Measurements from ENCODE around the gene NBEA.
A peak's percentile ranks its signal among the peaks of the same experiment; 100 is the strongest.

NBEA gene, protein sequence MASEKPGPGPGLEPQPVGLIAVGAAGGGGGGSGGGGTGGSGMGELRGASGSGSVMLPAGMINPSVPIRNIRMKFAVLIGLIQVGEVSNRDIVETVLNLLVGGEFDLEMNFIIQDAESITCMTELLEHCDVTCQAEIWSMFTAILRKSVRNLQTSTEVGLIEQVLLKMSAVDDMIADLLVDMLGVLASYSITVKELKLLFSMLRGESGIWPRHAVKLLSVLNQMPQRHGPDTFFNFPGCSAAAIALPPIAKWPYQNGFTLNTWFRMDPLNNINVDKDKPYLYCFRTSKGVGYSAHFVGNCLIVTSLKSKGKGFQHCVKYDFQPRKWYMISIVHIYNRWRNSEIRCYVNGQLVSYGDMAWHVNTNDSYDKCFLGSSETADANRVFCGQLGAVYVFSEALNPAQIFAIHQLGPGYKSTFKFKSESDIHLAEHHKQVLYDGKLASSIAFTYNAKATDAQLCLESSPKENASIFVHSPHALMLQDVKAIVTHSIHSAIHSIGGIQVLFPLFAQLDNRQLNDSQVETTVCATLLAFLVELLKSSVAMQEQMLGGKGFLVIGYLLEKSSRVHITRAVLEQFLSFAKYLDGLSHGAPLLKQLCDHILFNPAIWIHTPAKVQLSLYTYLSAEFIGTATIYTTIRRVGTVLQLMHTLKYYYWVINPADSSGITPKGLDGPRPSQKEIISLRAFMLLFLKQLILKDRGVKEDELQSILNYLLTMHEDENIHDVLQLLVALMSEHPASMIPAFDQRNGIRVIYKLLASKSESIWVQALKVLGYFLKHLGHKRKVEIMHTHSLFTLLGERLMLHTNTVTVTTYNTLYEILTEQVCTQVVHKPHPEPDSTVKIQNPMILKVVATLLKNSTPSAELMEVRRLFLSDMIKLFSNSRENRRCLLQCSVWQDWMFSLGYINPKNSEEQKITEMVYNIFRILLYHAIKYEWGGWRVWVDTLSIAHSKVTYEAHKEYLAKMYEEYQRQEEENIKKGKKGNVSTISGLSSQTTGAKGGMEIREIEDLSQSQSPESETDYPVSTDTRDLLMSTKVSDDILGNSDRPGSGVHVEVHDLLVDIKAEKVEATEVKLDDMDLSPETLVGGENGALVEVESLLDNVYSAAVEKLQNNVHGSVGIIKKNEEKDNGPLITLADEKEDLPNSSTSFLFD (N-terminal part only)

DNA sequence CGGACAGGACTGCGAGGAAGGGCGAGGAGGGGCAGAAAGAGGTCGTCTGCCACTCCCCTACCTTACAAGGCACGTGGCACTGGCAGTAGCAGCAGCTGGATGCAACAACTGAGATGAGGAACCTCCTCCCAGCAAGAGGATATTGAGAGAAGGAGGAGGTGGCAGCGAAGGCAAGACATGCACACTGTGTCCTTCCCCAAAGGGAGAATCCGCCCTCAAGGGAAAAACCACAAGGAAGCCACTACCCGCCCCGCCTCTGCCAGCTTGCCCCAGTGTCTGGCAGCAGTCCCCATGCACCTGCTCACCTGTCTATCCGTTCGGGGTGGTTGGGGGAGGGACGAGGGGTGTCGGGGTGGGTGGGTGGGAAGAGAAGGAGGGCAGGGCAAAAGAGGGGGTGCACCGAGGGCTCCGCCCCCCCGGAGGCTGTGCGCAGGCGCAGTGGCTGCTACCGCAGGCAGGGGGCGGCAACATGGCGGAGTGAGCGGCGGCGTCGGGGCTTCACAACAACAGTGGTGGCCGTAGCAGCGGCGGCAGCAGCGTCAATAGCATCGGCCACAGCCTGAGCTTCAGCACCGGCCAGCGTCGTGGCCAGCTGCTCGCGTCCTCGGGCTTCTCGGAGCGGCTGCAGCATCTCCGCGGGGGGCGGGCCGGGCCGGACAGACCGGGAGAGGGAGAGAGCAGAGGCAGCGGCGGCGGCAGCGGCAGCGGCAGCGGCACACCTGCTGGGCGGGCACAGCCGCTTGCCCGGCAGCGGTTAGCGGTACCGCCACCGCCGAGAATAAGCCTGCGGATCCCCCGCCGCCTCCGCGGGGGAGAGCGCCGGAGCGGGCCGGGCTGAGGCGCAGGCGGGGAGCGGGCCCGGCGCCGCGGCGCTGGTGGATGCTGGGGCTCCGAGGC lies at the start of gene NBEA:
Gene NBEA (plus strand): TSS at position 436 of the 897 bp plus-strand sequence. CDS start 551 bp downstream, outside the sequence.
- TF ChIP-seq CTCF (IDR thresholded peaks at IDR 0.05; ENCODE audit: extremely low read depth, missing control alignments) = no peak
- peak; percentile 87 for DNase-seq (ENCODE audit: low spot score)

DNA sequence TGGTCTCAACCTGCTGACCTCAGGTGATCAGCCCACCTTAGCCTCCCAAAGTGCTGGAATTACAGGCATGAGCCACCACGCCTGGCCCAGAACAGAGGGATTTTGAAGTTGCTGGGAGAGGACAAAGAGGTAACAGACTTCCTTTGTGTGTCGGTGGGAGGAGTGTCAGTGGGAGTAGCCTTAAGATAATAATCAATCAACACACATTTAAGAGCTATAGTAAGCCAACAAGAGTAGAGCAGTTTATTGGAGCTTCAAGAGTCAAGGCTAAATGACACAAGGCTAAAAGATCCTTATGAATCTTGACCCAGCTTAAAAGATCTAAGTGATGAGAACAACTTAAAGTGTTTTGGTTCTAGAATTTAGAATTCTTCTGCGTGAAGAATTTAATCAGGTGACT lies 47.3 kb upstream of the NBEA start:
- DNase-seq (ENCODE audit: low spot score) = no peak
- no peak for TF ChIP-seq CTCF (IDR thresholded peaks at IDR 0.05; ENCODE audit: extremely low read depth, missing control alignments)

DNA sequence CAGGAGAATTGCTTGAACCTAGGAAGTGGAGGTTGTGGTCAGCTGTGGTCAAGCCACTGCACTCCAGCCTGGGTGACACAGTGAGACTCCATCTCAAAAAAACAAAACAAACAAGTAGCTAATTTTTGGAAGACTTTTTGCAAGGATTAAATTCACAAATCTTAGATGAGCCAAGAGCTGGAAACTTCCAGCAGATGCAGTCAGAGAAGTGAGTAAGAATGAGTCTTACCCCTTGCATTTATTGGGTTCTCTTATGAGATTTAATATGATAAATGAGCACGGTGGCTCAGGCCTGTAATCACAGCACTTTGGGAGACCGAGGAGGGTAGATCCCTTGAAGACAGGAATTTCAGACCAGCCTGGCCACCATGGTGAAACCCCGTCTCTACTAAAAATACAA lies 44.9 kb upstream of the NBEA start:
- TF ChIP-seq CTCF (IDR thresholded peaks at IDR 0.05; ENCODE audit: extremely low read depth, missing control alignments) = no peak
- no peak for DNase-seq (ENCODE audit: low spot score)

DNA sequence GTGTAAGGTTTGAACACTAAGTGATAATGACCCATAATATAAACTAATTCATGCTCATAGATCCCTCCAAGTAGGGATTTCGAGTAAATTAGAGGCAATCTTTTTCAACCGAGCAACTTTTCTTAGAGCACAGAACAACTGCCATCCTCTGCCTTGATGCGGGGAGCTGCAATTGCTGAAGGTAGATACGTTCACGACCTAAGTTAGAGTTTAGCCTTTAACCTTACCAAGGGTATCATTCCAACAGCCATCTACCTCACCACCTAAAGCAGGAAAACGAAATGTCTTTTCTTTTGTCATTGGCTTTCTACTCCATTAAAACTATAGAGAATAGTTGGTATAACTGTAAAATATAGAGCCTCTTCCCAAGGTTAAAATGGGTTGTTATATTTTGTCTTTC lies 42.2 kb upstream of the NBEA start:
- TF ChIP-seq CTCF (IDR thresholded peaks at IDR 0.05; ENCODE audit: extremely low read depth, missing control alignments) = no peak
- DNase-seq (ENCODE audit: low spot score) = no peak

DNA sequence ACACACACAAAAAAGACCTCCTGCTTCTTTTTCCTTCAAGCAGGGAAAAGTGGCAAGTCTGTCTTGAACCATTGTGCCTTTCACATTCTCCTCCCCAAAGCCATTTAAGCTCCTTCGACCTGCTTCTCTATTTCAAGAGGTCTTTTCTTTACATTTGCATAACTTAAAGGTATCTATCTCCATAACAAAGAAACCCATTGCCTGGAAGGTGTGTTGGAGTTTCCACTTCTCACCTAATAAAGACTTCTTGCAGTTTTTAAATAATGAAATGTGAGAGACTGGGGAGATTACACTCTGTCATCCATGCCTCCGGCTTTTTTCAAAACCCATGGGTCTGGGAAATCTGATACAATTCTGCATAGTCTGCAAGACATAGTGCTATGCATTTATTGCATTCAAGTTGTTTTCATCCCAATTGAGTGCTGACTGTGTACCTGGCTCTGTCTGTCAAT lies 41.8 kb upstream of the NBEA start:
- TF ChIP-seq CTCF (IDR thresholded peaks at IDR 0.05; ENCODE audit: extremely low read depth, missing control alignments) = no peak
- no peak for DNase-seq (ENCODE audit: low spot score)

DNA sequence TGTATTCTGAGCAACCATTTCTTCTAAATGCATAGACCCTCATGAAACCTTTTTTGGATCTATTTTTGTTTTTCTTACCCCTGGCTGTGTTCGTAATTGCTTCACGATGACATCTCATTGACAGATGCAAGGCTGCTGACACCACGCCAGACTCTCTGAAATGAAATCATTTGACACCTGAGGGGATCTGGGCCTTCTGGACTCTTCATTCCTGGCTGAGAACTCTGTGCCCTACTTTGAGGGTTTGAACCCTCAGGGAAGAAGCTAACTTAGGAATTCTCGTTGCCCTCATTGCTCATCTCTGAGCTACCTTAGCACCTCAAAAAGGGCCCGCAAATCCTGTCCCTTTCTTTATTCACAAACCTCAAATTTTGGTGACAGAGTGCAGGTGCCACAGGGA lies 40.5 kb upstream of the NBEA start:
- no peak for TF ChIP-seq CTCF (IDR thresholded peaks at IDR 0.05; ENCODE audit: extremely low read depth, missing control alignments)
- no peak for DNase-seq (ENCODE audit: low spot score)

All from GM20000 (cell line).